K562 (cell line): ENCODE data around the gene DOCK6. TPM values are rescaled to one million over a fixed set of nuclear protein-coding genes. Genes with fewer than 3 reads are reported as not detected.

Source experiments
- ATAC-seq: fragments of 200-7000 bp; cut with Tn5 transposase; 3 replicates; pipeline ENCODE4 v1.9.1; 2020; ENCODE audit warnings: moderate library complexity
- BruUV-seq: library from RNA; stranded (reverse); fragments of 400-500 nt; replicated peaks from 2 replicates; lab custom pipeline; 2021; lab: Mats Ljungman, UMichigan
- CTCF ChIA-PET: fragments of 300-600 bp; formaldehyde crosslinking; extraction: SDS; loops from one replicate; lab custom pipeline; 2021; ENCODE audit warnings: low intra/inter-chr PET ratio; lab: Yijun Ruan, JAX
- POLR2A ChIA-PET: fragments of 300-600, 350-650 bp; sonication (Branson Sonifier 250); formaldehyde crosslinking; extraction: SDS; loops from one replicate; lab custom pipeline; 2021; ENCODE audit warnings: antibody characterized with exemption, inconsistent platforms; lab: Yijun Ruan, JAX
- DNase-seq, 4 experiments: peaks; one replicate each; pipeline versions ENCODE4 v3.0.0 to v3.0.0-alpha.2; 2011 to 2018; ENCODE audit warnings: low spot score in 3 of 4, mixed read lengths in 3 of 4; ENCODE audit errors: extremely low read depth in 1 of 4
- FAIRE-seq: peaks from 2 replicates; lab custom pipeline; 2011; peaks lifted over from hg19 to GRCh38; lab: Jason Lieb, UNC
- H2AFZ ChIP-seq: 2 replicates; pipeline ENCODE4 v1.6.0; 2011; ENCODE audit warnings: low read depth, low read length, control low read depth, inconsistent platforms
- H3K27ac ChIP-seq: fragments of 200-600 bp; 3 replicates; pipeline ENCODE4 v1.8.0; 2011; ENCODE audit warnings: low read depth, mild to moderate bottlenecking, control low read depth, inconsistent platforms, low read length, moderate library complexity, mixed read lengths; ENCODE audit errors: extremely low read depth
- H3K27me3 ChIP-seq, 2 experiments: fragments of 300-600 bp in 1 of 2; 2 replicates in 1 of 2; 3 replicates in 1 of 2; pipeline versions ENCODE4 v1.6.0 to v1.8.0; 2011; ENCODE audit warnings: inconsistent platforms in 2 of 2, low read length in 2 of 2, mild to moderate bottlenecking in 1 of 2, mixed read lengths in 1 of 2, moderate library complexity in 1 of 2; ENCODE audit not compliant: control insufficient read depth in 2 of 2, insufficient read depth in 2 of 2
- H3K36me3 ChIP-seq: fragments of 300-600 bp; 3 replicates; pipeline ENCODE4 v1.8.0; 2011; ENCODE audit warnings: mild to moderate bottlenecking, low read length, inconsistent platforms; ENCODE audit not compliant: control insufficient read depth, insufficient read depth
- H3K4me1 ChIP-seq, 2 experiments: fragments of 200-600 bp in 1 of 2; replicated peaks in 1 of 2; 2 replicates in 1 of 2; 3 replicates in 1 of 2; pipeline versions ENCODE4 v1.5.1 to v1.8.0; 2011; ENCODE audit warnings: inconsistent platforms in 2 of 2, low read length in 2 of 2, mild to moderate bottlenecking in 1 of 2, mixed read lengths in 1 of 2, moderate library complexity in 1 of 2; ENCODE audit not compliant: control insufficient read depth in 2 of 2, insufficient read depth in 2 of 2
- H3K4me2 ChIP-seq: 2 replicates; pipeline ENCODE4 v1.6.1; 2011; ENCODE audit warnings: low read length, control low read depth, inconsistent platforms, mixed read lengths; ENCODE audit not compliant: insufficient read depth
- H3K4me3 ChIP-seq: fragments of 200-600 bp; sonication (generic), shearing (Covaris generic); 2 replicates; pipeline ENCODE4 v1.5.1; 2016; ENCODE audit warnings: control low read depth, inconsistent platforms
- H3K79me2 ChIP-seq: fragments of 200-600 bp; 3 replicates; pipeline ENCODE4 v1.8.0; 2011; ENCODE audit warnings: low read length, inconsistent platforms; ENCODE audit not compliant: control insufficient read depth, insufficient read depth
- H3K9ac ChIP-seq, 2 experiments: 2 replicates each; pipeline versions ENCODE4 v1.6.0 to v1.6.1; 2011; ENCODE audit warnings: low read depth in 2 of 2, low read length in 2 of 2, control low read depth in 1 of 2, inconsistent platforms in 1 of 2, mild to moderate bottlenecking in 1 of 2, mixed read lengths in 1 of 2; ENCODE audit not compliant: insufficient read depth in 1 of 2
- H3K9me1 ChIP-seq: one replicate; pipeline ENCODE4 v1.6.0; 2011; ENCODE audit warnings: inconsistent platforms, mild to moderate bottlenecking, low read length, moderate library complexity; ENCODE audit not compliant: control insufficient read depth, insufficient read depth
- H3K9me3 ChIP-seq: replicated peaks from 2 replicates; pipeline ENCODE4 v1.5.1; 2011; ENCODE audit warnings: low read depth, low read length, inconsistent platforms; ENCODE audit not compliant: control insufficient read depth, insufficient read depth
- H4K20me1 ChIP-seq: replicated peaks from 2 replicates; pipeline ENCODE4 v1.6.1; 2011; ENCODE audit warnings: low read length, inconsistent platforms, mixed read lengths; ENCODE audit not compliant: control insufficient read depth, insufficient read depth
- ESRRB ChIP-seq: fragments of 250-450 bp; sonication (Bioruptor Pico); IDR thresholded peaks from 2 replicates; pipeline ENCODE4 v1.5.0; 2020; ENCODE audit warnings: mild to moderate bottlenecking, moderate library complexity, borderline replicate concordance
- NR2C1 ChIP-seq, 2 experiments: fragments of 450-650 bp; IDR thresholded peaks; 2 replicates each; pipeline ENCODE4 v1.6.1; 2017; ENCODE audit warnings: mild to moderate bottlenecking in 2 of 2, antibody characterized with exemption in 1 of 2, inconsistent platforms in 1 of 2, missing compliant biosample characterization in 1 of 2, missing genetic modification characterization in 1 of 2
- SNIP1 ChIP-seq: fragments of 450-650 bp; IDR thresholded peaks from 2 replicates; pipeline ENCODE4 v1.7.1; 2017; ENCODE audit warnings: low read depth, mild to moderate bottlenecking
- ZNF124 ChIP-seq: sonication (generic); formaldehyde crosslinking; IDR thresholded peaks from 2 replicates; pipeline ENCODE4 v1.8.1; 2022; ENCODE audit warnings: missing genetic modification reagents
- ZNF3 ChIP-seq: fragments of 250-450 bp; sonication (Bioruptor Pico); IDR thresholded peaks from 2 replicates; pipeline ENCODE4 v1.5.0; 2021; ENCODE audit warnings: mild to moderate bottlenecking, moderate library complexity
- ZNF408 ChIP-seq: fragments of 250-450 bp; sonication (Bioruptor Pico); IDR thresholded peaks from 2 replicates; pipeline ENCODE4 v1.4.0; 2020; ENCODE audit warnings: low read depth, mild to moderate bottlenecking, moderate library complexity
- WGBS: fragments of 100-300 bp; shearing (Covaris generic); methylation state at CpG from one replicate; pipeline ENCODE4 v1.1.6; 2016; ENCODE audit warnings: low coverage, mixed read lengths; ENCODE audit not compliant: insufficient coverage; ENCODE audit errors: missing lambda C conversion rate; 5-methylcytosine and 5-hydroxymethylcytosine counted together
- in situ Hi-C: fragments of 300-500 bp; cut with MboI; formaldehyde crosslinking; loops from 4 replicates; pipeline ENCODE4 v1.15.0; 2018; ENCODE audit warnings: inconsistent platforms, mixed read lengths
- intact Hi-C: fragments of 100-400 bp; cut with micrococcal nuclease; formaldehyde crosslinking; loops from 2 replicates; pipeline ENCODE4 v1.14.2; 2022
- polyA plus RNA-seq, 8 experiments: library from polyadenylated mRNA; depleted of rRNA in 4 of 8; stranded (reverse) in 5 of 8; unstranded in 3 of 8; fragments of >200 nt; fragmentation: Nextera tagmentation in 2 of 8; fragmentation: Illumina TruSeq in 1 of 8; extraction: Ambion mirVana in 2 of 8; extraction: Trizol in 1 of 8; gene quantifications; 2 replicates each; pipeline versions ENCODE4 v1.2.1 to v1.2.3, GENCODE V29; 2011 to 2014; ENCODE audit warnings: inconsistent platforms in 1 of 8, missing spikeins in 1 of 8
- total RNA-seq, 7 experiments: library from RNA; depleted of rRNA in 6 of 7; stranded (reverse); fragments of >200 nt in 6 of 7; fragmentation: Illumina TruSeq in 2 of 7; extraction: Trizol in 2 of 7; gene quantifications; 2 replicates each; pipeline versions ENCODE4 v1.2.1 to v1.2.3, GENCODE V29; 2011 to 2021; ENCODE audit warnings: low replicate concordance in 1 of 7
- TF ChIP-seq, protein P1 (sequence below): conservative IDR thresholded peaks from 2 replicates; pipeline ENCODE4 v1.6.1; 2011; ENCODE audit warnings: low read depth, mild to moderate bottlenecking, low read length; ENCODE audit not compliant: control insufficient read depth
- TF ChIP-seq, protein P2 (sequence below), 2 experiments: fragments of 450-650 bp in 1 of 2; sonication (generic) in 1 of 2; formaldehyde crosslinking; conservative IDR thresholded peaks; 2 replicates each; pipeline versions ENCODE4 v1.4.0 to v1.8.1; 2020 to 2022; ENCODE audit warnings: mild to moderate bottlenecking in 1 of 2, missing genetic modification reagents in 1 of 2
- TF ChIP-seq, protein P3 (sequence below), 2 experiments: fragments of 150-350 bp in 1 of 2; IDR thresholded peaks; 2 replicates each; pipeline ENCODE4 v1.6.1; 2012 to 2016; ENCODE audit warnings: low read depth in 2 of 2, low read length in 2 of 2, mild to moderate bottlenecking in 1 of 2, moderate library complexity in 1 of 2

The DOCK6 gene
- total and polyA plus RNA-seq, 9 of the 15 experiments (the other 6 are each of a cell fraction or from before 2014, with no cell fraction given): 0.35 to 19.3 (median 3.8) TPM

GRCh38 chr19:11164879-11165406, 97.4 kb downstream of the DOCK6 start:
- Histone ChIP-seq H3K9ac (no peak overlapping the region), H3K36me3 (peaks cover 26% of the 10 kb centered on the region; the same call in 2 of the 3 replicates), H2AFZ (no peak overlapping the region), H3K79me2 (no peaks in the 10 kb centered on the region), H3K4me1 (peaks cover 3 to 4% of the 10 kb centered on the region in 2 experiments; a peak in 4 of 5 replicates), H3K4me3 (no peak overlapping the region), H3K27ac (no peak overlapping the region), H3K9me1 (no peaks in the 10 kb centered on the region)
- no TSS peak for BruUV-seq
- in situ Hi-C loops: no loop called here
- CTCF ChIA-PET: no interaction called here
- POLR2A ChIA-PET: interaction anchor here (0.8 to 1.6 kb wide), 4 partner anchors 10 to 200 kb away, joined by 3 to 7 read pairs (median 6); no protein-coding TSS in a partner anchor
- no peak for DNase-seq
- WGBS: 78% methylated on average over 17 of the region's 17 CpGs
- FAIRE-seq: no peak
- no peak for ATAC-seq
- intact Hi-C loops: no loop called here
- TF ChIP-seq NR2C1 (IDR thresholded peaks at IDR 0.05) (no peak), NR2C1 (tag; IDR thresholded peaks at IDR 0.05) (no peak), ESRRB (CRISPR knock-in tag) (no peak), ZNF408 (CRISPR knock-in tag) (no peak), ZNF124 (CRISPR knock-in tag) (no peak), SNIP1 (no peak), ZNF3 (CRISPR knock-in tag) (no peak)
- TF ChIP-seq, protein P1, sequence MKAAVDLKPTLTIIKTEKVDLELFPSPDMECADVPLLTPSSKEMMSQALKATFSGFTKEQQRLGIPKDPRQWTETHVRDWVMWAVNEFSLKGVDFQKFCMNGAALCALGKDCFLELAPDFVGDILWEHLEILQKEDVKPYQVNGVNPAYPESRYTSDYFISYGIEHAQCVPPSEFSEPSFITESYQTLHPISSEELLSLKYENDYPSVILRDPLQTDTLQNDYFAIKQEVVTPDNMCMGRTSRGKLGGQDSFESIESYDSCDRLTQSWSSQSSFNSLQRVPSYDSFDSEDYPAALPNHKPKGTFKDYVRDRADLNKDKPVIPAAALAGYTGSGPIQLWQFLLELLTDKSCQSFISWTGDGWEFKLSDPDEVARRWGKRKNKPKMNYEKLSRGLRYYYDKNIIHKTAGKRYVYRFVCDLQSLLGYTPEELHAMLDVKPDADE: no peak
- TF ChIP-seq, protein P2, sequence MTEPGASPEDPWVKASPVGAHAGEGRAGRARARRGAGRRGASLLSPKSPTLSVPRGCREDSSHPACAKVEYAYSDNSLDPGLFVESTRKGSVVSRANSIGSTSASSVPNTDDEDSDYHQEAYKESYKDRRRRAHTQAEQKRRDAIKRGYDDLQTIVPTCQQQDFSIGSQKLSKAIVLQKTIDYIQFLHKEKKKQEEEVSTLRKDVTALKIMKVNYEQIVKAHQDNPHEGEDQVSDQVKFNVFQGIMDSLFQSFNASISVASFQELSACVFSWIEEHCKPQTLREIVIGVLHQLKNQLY (CRISPR knock-in tag; conservative IDR thresholded peaks at IDR 0.05): no peak
- TF ChIP-seq, protein P3, sequence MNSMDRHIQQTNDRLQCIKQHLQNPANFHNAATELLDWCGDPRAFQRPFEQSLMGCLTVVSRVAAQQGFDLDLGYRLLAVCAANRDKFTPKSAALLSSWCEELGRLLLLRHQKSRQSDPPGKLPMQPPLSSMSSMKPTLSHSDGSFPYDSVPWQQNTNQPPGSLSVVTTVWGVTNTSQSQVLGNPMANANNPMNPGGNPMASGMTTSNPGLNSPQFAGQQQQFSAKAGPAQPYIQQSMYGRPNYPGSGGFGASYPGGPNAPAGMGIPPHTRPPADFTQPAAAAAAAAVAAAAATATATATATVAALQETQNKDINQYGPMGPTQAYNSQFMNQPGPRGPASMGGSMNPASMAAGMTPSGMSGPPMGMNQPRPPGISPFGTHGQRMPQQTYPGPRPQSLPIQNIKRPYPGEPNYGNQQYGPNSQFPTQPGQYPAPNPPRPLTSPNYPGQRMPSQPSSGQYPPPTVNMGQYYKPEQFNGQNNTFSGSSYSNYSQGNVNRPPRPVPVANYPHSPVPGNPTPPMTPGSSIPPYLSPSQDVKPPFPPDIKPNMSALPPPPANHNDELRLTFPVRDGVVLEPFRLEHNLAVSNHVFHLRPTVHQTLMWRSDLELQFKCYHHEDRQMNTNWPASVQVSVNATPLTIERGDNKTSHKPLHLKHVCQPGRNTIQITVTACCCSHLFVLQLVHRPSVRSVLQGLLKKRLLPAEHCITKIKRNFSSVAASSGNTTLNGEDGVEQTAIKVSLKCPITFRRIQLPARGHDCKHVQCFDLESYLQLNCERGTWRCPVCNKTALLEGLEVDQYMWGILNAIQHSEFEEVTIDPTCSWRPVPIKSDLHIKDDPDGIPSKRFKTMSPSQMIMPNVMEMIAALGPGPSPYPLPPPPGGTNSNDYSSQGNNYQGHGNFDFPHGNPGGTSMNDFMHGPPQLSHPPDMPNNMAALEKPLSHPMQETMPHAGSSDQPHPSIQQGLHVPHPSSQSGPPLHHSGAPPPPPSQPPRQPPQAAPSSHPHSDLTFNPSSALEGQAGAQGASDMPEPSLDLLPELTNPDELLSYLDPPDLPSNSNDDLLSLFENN (IDR thresholded peaks at IDR 0.05; ENCODE audit: low read depth in 2 of 2, low read length in 2 of 2): no peak
- TF ChIP-seq, all 486 proteins: peak for 0
- H3K4me2 ChIP-seq: no peak overlapping the region
- no peaks in the 10 kb centered on the region for H3K27me3 ChIP-seq
- no peaks in the 10 kb centered on the region for H4K20me1 ChIP-seq
- H3K9me3 ChIP-seq: no peaks in the 10 kb centered on the region
